Activated naive CD4-positive, alpha-beta T cell treated with anti-CD3 and anti-CD28 coated beads for 36 hours (primary cell): ENCODE data around the gene OS9. TPM values are rescaled to one million over a fixed set of nuclear protein-coding genes. Genes with fewer than 3 reads are reported as not detected.

Source experiments
- CTCF ChIA-PET: fragments of 350-600 bp; sonication (Branson Sonifier 250); formaldehyde crosslinking; loops from one replicate; lab custom pipeline; 2021; ENCODE audit warnings: antibody characterized with exemption; lab: Charles Lee
- DNase-seq: peaks from one replicate; pipeline ENCODE4 v3.0.0-alpha.2; 2020
- H3K27ac Mint-ChIP-seq: one replicate; pipeline ENCODE4 v1.8.0; 2021; ENCODE audit warnings: mild to moderate bottlenecking, mixed read lengths
- H3K27me3 Mint-ChIP-seq: one replicate; pipeline ENCODE4 v1.8.0; 2021; ENCODE audit warnings: low read depth, mixed read lengths
- H3K36me3 Mint-ChIP-seq: one replicate; pipeline ENCODE4 v1.8.0; 2021; ENCODE audit warnings: low read depth, mixed read lengths
- H3K4me1 Mint-ChIP-seq: one replicate; pipeline ENCODE4 v1.8.0; 2021; ENCODE audit warnings: low read depth, mixed read lengths
- H3K4me3 Mint-ChIP-seq: one replicate; pipeline ENCODE4 v1.8.0; 2021; ENCODE audit warnings: mild to moderate bottlenecking, moderate library complexity, mixed read lengths
- H3K9me3 Mint-ChIP-seq: one replicate; pipeline ENCODE4 v1.8.0; 2021; ENCODE audit warnings: mixed read lengths
- intact Hi-C: fragments of 100-400 bp; cut with micrococcal nuclease; formaldehyde crosslinking; loops from one replicate; pipeline ENCODE4 v1.15.1; 2023
- microRNA-seq: library from miRNA; unstranded; fragments of <30 nt; microRNA quantifications from one replicate; pipeline ENCODE4 v1.2.0, GENCODE V29; 2022; ENCODE audit warnings: borderline microRNAs expressed, borderline replicate concordance
- total RNA-seq, 2 experiments: library from RNA; stranded (reverse); gene quantifications; one replicate each; pipeline ENCODE4 v1.2.3, GENCODE V29; 2021

The OS9 gene
- total RNA-seq, 2 experiments from 2014 or later, result 60.7 to 60.9 TPM

DNA sequence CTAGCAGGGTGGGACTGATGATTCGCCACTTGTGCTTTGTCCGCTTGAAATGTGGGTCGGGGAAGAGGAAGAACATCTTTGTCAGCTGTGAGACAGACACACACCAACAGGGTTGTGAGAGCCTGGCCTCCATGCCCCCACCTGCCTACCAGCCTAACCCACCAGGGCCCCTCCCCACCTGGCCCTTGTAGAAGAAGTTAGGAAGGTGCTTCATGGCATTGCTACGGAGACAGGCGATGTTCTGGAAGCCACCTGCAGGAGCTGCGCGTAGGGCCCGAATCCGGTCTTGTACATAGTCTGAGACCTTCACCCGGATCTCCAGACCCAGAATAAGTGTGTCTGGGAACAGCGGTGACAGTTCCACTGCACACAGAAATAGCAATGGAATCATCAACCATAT, 75.7 kb downstream of the OS9 start:
- Mint-ChIP-seq H3K4me3 (no peak overlapping the region), H3K9me3 (no peaks in the 10 kb centered on the region), H3K36me3 (peaks cover 27% of the 10 kb centered on the region), H3K27ac (no peak overlapping the region), H3K4me1 (peaks cover 37% of the 10 kb centered on the region), H3K27me3 (peaks cover 7% of the 10 kb centered on the region)
- no peak for DNase-seq
- intact Hi-C loops, result no loop called here
- CTCF ChIA-PET, result no interaction called here

- Mint-ChIP-seq H3K4me3 (peak overlapping the region; percentile 98), H3K27me3 (peaks cover 7% of the 10 kb centered on the region), H3K27ac (no peak overlapping the region), H3K36me3 (peaks cover 28% of the 10 kb centered on the region), H3K9me3 (no peaks in the 10 kb centered on the region), H3K4me1 (peaks cover 33% of the 10 kb centered on the region)
- intact Hi-C loops, result no loop called here
- DNase-seq, result no peak
- CTCF ChIA-PET, result no interaction called here
Measured at GRCh38 chr12:57770734-57771133, 76.8 kb downstream of the OS9 start.

Small RNA genes lying within 50 kb of the gene (microRNA-seq; reads per million reads assigned to microRNA genes)
- not detected for gene MIR6759

Other genes with a start within 250 kb of the OS9 start
- gene INHBE, start 238.8 kb upstream of the OS9 start, total RNA-seq, result 1 to 10 TPM in 1 of 2 experiments, under 1 TPM in 1; 0.81 to 1.0 TPM
- gene GLI1, start 234.3 kb upstream of the OS9 start, total RNA-seq, result not detected
- 10 to 100 TPM; 95.9 to 97.9 TPM for gene ARHGAP9, start 214.3 kb upstream of the OS9 start, total RNA-seq
- gene MARS1, start 206.1 kb upstream of the OS9 start, total RNA-seq, result 100 to 1,000 TPM; 481 to 489 TPM
- gene DDIT3, start 173.6 kb upstream of the OS9 start, total RNA-seq, result 10 to 100 TPM; 44.6 to 45.6 TPM
- 10 to 100 TPM; 43.5 to 45.5 TPM for gene MBD6, start 171.3 kb upstream of the OS9 start, total RNA-seq
- 10 to 100 TPM; 65.1 to 71.7 TPM for gene DCTN2, start 146.9 kb upstream of the OS9 start, total RNA-seq
- gene KIF5A, start 144.1 kb upstream of the OS9 start, total RNA-seq, result under 1 TPM; 0.60 to 0.86 TPM
- gene PIP4K2C, start 102.9 kb upstream of the OS9 start, total RNA-seq, result 10 to 100 TPM; 11.8 to 12.7 TPM
- 10 to 100 TPM; 15.8 to 16.2 TPM for gene DTX3, start 89.3 kb upstream of the OS9 start, total RNA-seq
- gene ARHGEF25, start 82.7 kb upstream of the OS9 start, total RNA-seq, result 1 to 10 TPM; 1.4 to 1.5 TPM
- gene B4GALNT1, start 60.9 kb upstream of the OS9 start, total RNA-seq, result 1 to 10 TPM; 1.4 to 1.8 TPM
- gene AGAP2, start 44.6 kb downstream of the OS9 start, total RNA-seq, result 10 to 100 TPM; 26.7 to 28.0 TPM
- 1 to 10 TPM; 6.4 to 7.7 TPM for gene TSPAN31, start 50.9 kb downstream of the OS9 start, total RNA-seq
- gene CDK4, start 58.2 kb downstream of the OS9 start, total RNA-seq, result 100 to 1,000 TPM; 194 to 202 TPM
- 10 to 100 TPM; 10.4 to 10.8 TPM for gene MARCHF9, start 61.0 kb downstream of the OS9 start, total RNA-seq
- 1 to 10 TPM; 5.4 to 6.1 TPM for gene CYP27B1, start 72.9 kb downstream of the OS9 start, total RNA-seq
- gene METTL1, start 78.0 kb downstream of the OS9 start, total RNA-seq, result 10 to 100 TPM; 17.3 to 20.4 TPM
- 1 to 10 TPM; 3.6 to 4.6 TPM for gene EEF1AKMT3, start 78.5 kb downstream of the OS9 start, total RNA-seq
- 10 to 100 TPM; 32.8 to 34.3 TPM for gene TSFM, start 88.7 kb downstream of the OS9 start, total RNA-seq
- under 1 TPM; 0.22 to 0.38 TPM for gene AVIL, start 124.6 kb downstream of the OS9 start, total RNA-seq
- 10 to 100 TPM; 94.6 to 99.8 TPM for gene CTDSP2, start 152.6 kb downstream of the OS9 start, total RNA-seq
- 10 to 100 TPM; 11.3 to 11.9 TPM for gene ATP23, start 247.4 kb downstream of the OS9 start, total RNA-seq